Measurements from ENCODE around the gene GNG3. TPM values are rescaled to one million over a fixed set of nuclear protein-coding genes. Genes with fewer than 3 reads are reported as not detected.

Gene GNG3
- total and polyA plus RNA-seq, 2 experiments from 2014 or later = 0.23 to 1.2 TPM

DNA sequence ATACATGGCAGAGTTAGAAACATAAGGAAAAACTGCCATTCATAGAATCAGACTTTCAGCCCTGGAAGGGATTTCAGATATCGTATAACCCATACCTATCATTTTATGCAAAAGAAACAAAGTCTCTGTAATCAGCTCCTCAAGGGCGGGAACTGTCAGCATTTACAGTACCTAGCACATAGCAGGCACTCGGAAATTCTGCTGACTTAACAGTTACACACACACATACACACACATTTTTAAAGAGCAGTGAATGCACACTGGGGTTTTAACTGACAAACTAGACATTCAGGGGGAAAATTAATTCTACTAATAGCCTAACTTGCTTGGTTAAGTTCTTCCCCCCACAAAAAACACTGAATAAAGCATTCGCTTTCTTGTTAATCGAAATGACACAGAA, 8.7 kb downstream of the GNG3 start:
- Histone ChIP-seq H3K4me3 (no peak overlapping the region), H3K4me1 (ENCODE audit: insufficient read depth) (peaks cover 22% of the 10 kb centered on the region), H2AFZ (no peak overlapping the region), H3K9me3 (ENCODE audit: low read depth) (no peaks in the 10 kb centered on the region), H3K27ac (no peak overlapping the region), H4K20me1 (ENCODE audit: insufficient read depth, poor library complexity, severe bottlenecking) (peaks cover 4% of the 10 kb centered on the region), H3K4me2 (no peak overlapping the region), H3K27me3 (no peaks in the 10 kb centered on the region), H3K9me2 (replicated peaks; ENCODE audit: insufficient read depth) (no peaks in the 10 kb centered on the region), H3K79me2 (peaks cover 58% of the 10 kb centered on the region), H3K36me3 (replicated peaks; ENCODE audit: insufficient read depth, low read depth) (no peaks in the 10 kb centered on the region)
- WGBS (ENCODE audit: low lambda C conversion rate, missing lambda C conversion rate) = 92% methylated on average over 5 of the region's 5 CpGs
- TF ChIP-seq EZH2 (IDR thresholded peaks at IDR 0.05; ENCODE audit: borderline replicate concordance) (no peak), EZH2phosphoT487 (IDR thresholded peaks at IDR 0.05; ENCODE audit: low read depth, severe bottlenecking, unreplicated experiment) (no peak)
- TF ChIP-seq, protein P1, sequence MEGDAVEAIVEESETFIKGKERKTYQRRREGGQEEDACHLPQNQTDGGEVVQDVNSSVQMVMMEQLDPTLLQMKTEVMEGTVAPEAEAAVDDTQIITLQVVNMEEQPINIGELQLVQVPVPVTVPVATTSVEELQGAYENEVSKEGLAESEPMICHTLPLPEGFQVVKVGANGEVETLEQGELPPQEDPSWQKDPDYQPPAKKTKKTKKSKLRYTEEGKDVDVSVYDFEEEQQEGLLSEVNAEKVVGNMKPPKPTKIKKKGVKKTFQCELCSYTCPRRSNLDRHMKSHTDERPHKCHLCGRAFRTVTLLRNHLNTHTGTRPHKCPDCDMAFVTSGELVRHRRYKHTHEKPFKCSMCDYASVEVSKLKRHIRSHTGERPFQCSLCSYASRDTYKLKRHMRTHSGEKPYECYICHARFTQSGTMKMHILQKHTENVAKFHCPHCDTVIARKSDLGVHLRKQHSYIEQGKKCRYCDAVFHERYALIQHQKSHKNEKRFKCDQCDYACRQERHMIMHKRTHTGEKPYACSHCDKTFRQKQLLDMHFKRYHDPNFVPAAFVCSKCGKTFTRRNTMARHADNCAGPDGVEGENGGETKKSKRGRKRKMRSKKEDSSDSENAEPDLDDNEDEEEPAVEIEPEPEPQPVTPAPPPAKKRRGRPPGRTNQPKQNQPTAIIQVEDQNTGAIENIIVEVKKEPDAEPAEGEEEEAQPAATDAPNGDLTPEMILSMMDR (IDR thresholded peaks at IDR 0.05; ENCODE audit: poor library complexity) = no peak
- no peak for DNase-seq (ENCODE audit: low spot score)

DNA sequence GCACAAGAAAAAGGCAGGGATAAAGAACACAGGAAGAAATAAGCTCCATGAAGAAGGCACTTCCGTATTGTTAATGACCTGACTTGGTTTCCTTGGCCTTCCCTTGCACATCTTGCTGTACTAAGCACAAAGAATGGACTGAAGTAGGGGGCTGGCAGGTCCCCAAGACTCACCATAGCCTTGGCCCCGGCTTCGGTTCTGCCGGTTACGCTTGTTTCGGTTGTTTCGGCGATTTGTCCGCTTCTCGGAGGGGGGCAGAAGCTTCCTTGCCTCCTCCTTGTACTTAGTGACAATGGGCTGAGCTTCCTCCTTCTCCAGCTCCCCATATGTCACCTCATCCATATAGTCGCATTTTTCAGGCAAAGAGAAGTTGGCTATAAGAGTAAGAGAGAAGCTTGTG, 9.3 kb downstream of the GNG3 start:
- H3K27me3 ChIP-seq = no peaks in the 10 kb centered on the region
- no peak overlapping the region for H3K4me2 ChIP-seq
- H3K36me3 ChIP-seq (replicated peaks; ENCODE audit: insufficient read depth, low read depth) = peaks cover 5% of the 10 kb centered on the region
- TF ChIP-seq EZH2 (IDR thresholded peaks at IDR 0.05; ENCODE audit: borderline replicate concordance) (no peak), EZH2phosphoT487 (IDR thresholded peaks at IDR 0.05; ENCODE audit: low read depth, severe bottlenecking, unreplicated experiment) (no peak)
- TF ChIP-seq, protein P1 (IDR thresholded peaks at IDR 0.05; ENCODE audit: poor library complexity) = no peak
- peaks cover 4% of the 10 kb centered on the region for H4K20me1 ChIP-seq (ENCODE audit: insufficient read depth, poor library complexity, severe bottlenecking)
- H3K9me3 ChIP-seq (ENCODE audit: low read depth) = no peaks in the 10 kb centered on the region
- H3K4me1 ChIP-seq (ENCODE audit: insufficient read depth) = peaks cover 22% of the 10 kb centered on the region
- H3K4me3 ChIP-seq = no peak overlapping the region
- no peak for DNase-seq (ENCODE audit: low spot score)
- H3K27ac ChIP-seq = no peak overlapping the region
- no peaks in the 10 kb centered on the region for H3K9me2 ChIP-seq (replicated peaks; ENCODE audit: insufficient read depth)
- H2AFZ ChIP-seq = no peak overlapping the region
- peaks cover 64% of the 10 kb centered on the region for H3K79me2 ChIP-seq
- 98% methylated on average over 11 of the region's 11 CpGs for WGBS (ENCODE audit: low lambda C conversion rate, missing lambda C conversion rate)

GRCh38 chr11:62719302-62719978, 12.0 kb downstream of the GNG3 start:
- H3K27ac ChIP-seq = no peak overlapping the region
- peaks cover 90% of the 10 kb centered on the region for H3K79me2 ChIP-seq
- WGBS (ENCODE audit: low lambda C conversion rate, missing lambda C conversion rate) = 96% methylated on average over 2 of the region's 2 CpGs
- H2AFZ ChIP-seq = no peak overlapping the region
- TF ChIP-seq, protein P1 (IDR thresholded peaks at IDR 0.05; ENCODE audit: poor library complexity) = no peak
- no peak for TF ChIP-seq EZH2 (IDR thresholded peaks at IDR 0.05; ENCODE audit: borderline replicate concordance)
- H3K36me3 ChIP-seq (replicated peaks; ENCODE audit: insufficient read depth, low read depth) = peaks cover 12% of the 10 kb centered on the region
- DNase-seq (ENCODE audit: low spot score) = no peak
- no peak overlapping the region for H3K4me2 ChIP-seq
- H3K4me1 ChIP-seq (ENCODE audit: insufficient read depth) = peaks cover 12% of the 10 kb centered on the region
- H3K4me3 ChIP-seq = no peak overlapping the region
- no peaks in the 10 kb centered on the region for H3K9me3 ChIP-seq (ENCODE audit: low read depth)
- H4K20me1 ChIP-seq (ENCODE audit: insufficient read depth, poor library complexity, severe bottlenecking) = peaks cover 26% of the 10 kb centered on the region
- H3K27me3 ChIP-seq = no peaks in the 10 kb centered on the region
- H3K9me2 ChIP-seq (replicated peaks; ENCODE audit: insufficient read depth) = no peaks in the 10 kb centered on the region
